ENCODE results near the gene WDFY1.

DNA sequence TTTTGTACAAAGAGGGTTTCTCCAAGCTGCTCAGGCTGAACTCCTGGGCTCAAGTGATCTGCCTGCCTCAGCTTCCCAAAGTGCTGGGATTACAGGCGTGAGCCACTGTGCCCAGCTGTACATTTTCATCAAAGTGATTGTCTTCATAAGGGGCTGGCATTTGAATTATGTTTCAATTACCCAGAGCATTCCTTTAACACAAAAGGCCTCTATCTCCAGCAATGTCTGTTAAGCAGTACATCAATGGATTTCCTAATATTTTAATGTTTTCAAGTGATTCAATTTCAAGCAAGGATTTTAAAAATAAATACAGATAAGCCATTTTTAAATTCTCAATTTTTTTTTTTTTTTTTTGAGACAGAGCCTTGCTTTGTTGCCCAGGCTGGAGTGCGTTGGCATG is 56.9 kb downstream of the WDFY1 start:
- TF ChIP-seq POLR2A (IDR thresholded peaks at IDR 0.05): no peak
- TF ChIP-seq, protein P1, sequence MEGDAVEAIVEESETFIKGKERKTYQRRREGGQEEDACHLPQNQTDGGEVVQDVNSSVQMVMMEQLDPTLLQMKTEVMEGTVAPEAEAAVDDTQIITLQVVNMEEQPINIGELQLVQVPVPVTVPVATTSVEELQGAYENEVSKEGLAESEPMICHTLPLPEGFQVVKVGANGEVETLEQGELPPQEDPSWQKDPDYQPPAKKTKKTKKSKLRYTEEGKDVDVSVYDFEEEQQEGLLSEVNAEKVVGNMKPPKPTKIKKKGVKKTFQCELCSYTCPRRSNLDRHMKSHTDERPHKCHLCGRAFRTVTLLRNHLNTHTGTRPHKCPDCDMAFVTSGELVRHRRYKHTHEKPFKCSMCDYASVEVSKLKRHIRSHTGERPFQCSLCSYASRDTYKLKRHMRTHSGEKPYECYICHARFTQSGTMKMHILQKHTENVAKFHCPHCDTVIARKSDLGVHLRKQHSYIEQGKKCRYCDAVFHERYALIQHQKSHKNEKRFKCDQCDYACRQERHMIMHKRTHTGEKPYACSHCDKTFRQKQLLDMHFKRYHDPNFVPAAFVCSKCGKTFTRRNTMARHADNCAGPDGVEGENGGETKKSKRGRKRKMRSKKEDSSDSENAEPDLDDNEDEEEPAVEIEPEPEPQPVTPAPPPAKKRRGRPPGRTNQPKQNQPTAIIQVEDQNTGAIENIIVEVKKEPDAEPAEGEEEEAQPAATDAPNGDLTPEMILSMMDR (IDR thresholded peaks at IDR 0.05): no peak
